ENCODE data around the gene RXRA. TPM values are rescaled to one million over a fixed set of nuclear protein-coding genes. Genes with fewer than 3 reads are reported as not detected.

Gene RXRA
- total RNA-seq, 2 donors from 2014 or later = 68.2 to 72.0 TPM

GRCh38 chr9:134379831-134380365, 53.6 kb downstream of the RXRA start:
- H3K36me3 ChIP-seq = no peaks in the 10 kb centered on the region
- intact Hi-C loops (cut with DNase I) = no loop called here

GRCh38 chr9:134380542-134381271, 54.5 kb downstream of the RXRA start:
- H3K27me3 ChIP-seq = no peaks in the 10 kb centered on the region
- no peak for DNase-seq
- intact Hi-C loops (cut with DNase I) = no loop called here
- H3K4me3 ChIP-seq = no peak overlapping the region
- H3K4me1 ChIP-seq = peaks cover 54% of the 10 kb centered on the region
- H3K27ac ChIP-seq = no peak overlapping the region
- TF ChIP-seq CTCF (IDR thresholded peaks at IDR 0.05) = no peak
- no peaks in the 10 kb centered on the region for H3K36me3 ChIP-seq
- no peaks in the 10 kb centered on the region for H3K9me3 ChIP-seq
- H3K9ac ChIP-seq (ENCODE audit: low read depth in 2 of 2, low read length in 2 of 2) = no peak overlapping the region

More at GRCh38 chr9:134379831-134380365, 53.6 kb downstream of the RXRA start:
- Histone ChIP-seq H3K27me3 (no peaks in the 10 kb centered on the region), H3K4me1 (peaks cover 54% of the 10 kb centered on the region), H3K9me3 (no peaks in the 10 kb centered on the region), H3K9ac (ENCODE audit: low read depth in 2 of 2, low read length in 2 of 2) (no peak overlapping the region), H3K4me3 (no peak overlapping the region), H3K27ac (no peak overlapping the region)
- no peak for TF ChIP-seq CTCF (IDR thresholded peaks at IDR 0.05)
- DNase-seq = no peak

GRCh38 chr9:134381272-134381661, 55.0 kb downstream of the RXRA start:
- intact Hi-C loops (cut with DNase I) = no loop called here
- DNase-seq = no peak
- H3K27me3 ChIP-seq = no peaks in the 10 kb centered on the region
- no peak overlapping the region for H3K4me3 ChIP-seq
- no peak overlapping the region for H3K9ac ChIP-seq (ENCODE audit: low read depth in 2 of 2, low read length in 2 of 2)
- no peak overlapping the region for H3K27ac ChIP-seq
- TF ChIP-seq CTCF (IDR thresholded peaks at IDR 0.05) = no peak
- no peaks in the 10 kb centered on the region for H3K9me3 ChIP-seq
- H3K4me1 ChIP-seq = peaks cover 58% of the 10 kb centered on the region
- no peaks in the 10 kb centered on the region for H3K36me3 ChIP-seq

- Histone ChIP-seq H3K4me3 (no peak overlapping the region), H3K9ac (ENCODE audit: low read depth in 2 of 2, low read length in 2 of 2) (peak overlapping the region in 1 of 2 donors; percentile 74), H3K4me1 (peaks cover 61% of the 10 kb centered on the region), H3K27me3 (no peaks in the 10 kb centered on the region), H3K9me3 (no peaks in the 10 kb centered on the region), H3K27ac (no peak overlapping the region), H3K36me3 (no peaks in the 10 kb centered on the region)
- TF ChIP-seq CTCF (IDR thresholded peaks at IDR 0.05) = no peak
- peak; percentile 66 for DNase-seq
- intact Hi-C loops (cut with DNase I) = no loop called here
These were observed 55.6 kb downstream of the RXRA start for GRCh38 chr9:134381671-134382516.

- no peaks in the 10 kb centered on the region for H3K36me3 ChIP-seq
- intact Hi-C loops (cut with DNase I) = no loop called here
- peak; percentile 88 for DNase-seq
These were observed 56.5 kb downstream of the RXRA start for GRCh38 chr9:134382733-134383132.

More at GRCh38 chr9:134382733-134383132, 56.5 kb downstream of the RXRA start:
- peaks cover 60% of the 10 kb centered on the region for H3K4me1 ChIP-seq
- no peaks in the 10 kb centered on the region for H3K9me3 ChIP-seq
- H3K9ac ChIP-seq (ENCODE audit: low read depth in 2 of 2, low read length in 2 of 2) = peak overlapping the region in 1 of 2 donors; percentile 74
- peak overlapping the region; percentile 50 for H3K27ac ChIP-seq
- TF ChIP-seq CTCF (IDR thresholded peaks at IDR 0.05) = no peak
- H3K27me3 ChIP-seq = no peaks in the 10 kb centered on the region
- no peak overlapping the region for H3K4me3 ChIP-seq
